Islet precursor cell (in vitro differentiated cells): ENCODE measurements around the gene SH3PXD2A.
A peak's percentile ranks its signal among the peaks of the same experiment; 100 is the strongest.

Experiments used
- DNase-seq: peaks from one replicate; pipeline ENCODE4 v3.0.0-alpha.2; 2018

Gene SH3PXD2A

GRCh38 chr10:103698266-103698665 is 157.1 kb downstream of the SH3PXD2A start:
- no peak for DNase-seq

GRCh38 chr10:103697787-103698186 is 157.6 kb downstream of the SH3PXD2A start:
- DNase-seq, result no peak

GRCh38 chr10:103696411-103697145 is 158.8 kb downstream of the SH3PXD2A start:
- peak; percentile 95 for DNase-seq

- no peak for DNase-seq
Measured at GRCh38 chr10:103696094-103696410, 159.3 kb downstream of the SH3PXD2A start.

GRCh38 chr10:103695584-103696005 is 159.8 kb downstream of the SH3PXD2A start:
- no peak for DNase-seq

GRCh38 chr10:103693812-103694205 is 161.6 kb downstream of the SH3PXD2A start:
- DNase-seq, result no peak

GRCh38 chr10:103692952-103693811 is 162.2 kb downstream of the SH3PXD2A start:
- DNase-seq, result no peak

- no peak for DNase-seq
Measured at GRCh38 chr10:103692436-103692951, 162.9 kb downstream of the SH3PXD2A start.

GRCh38 chr10:103691723-103692435 is 163.5 kb downstream of the SH3PXD2A start:
- DNase-seq, result no peak

GRCh38 chr10:103691267-103691666 is 164.1 kb downstream of the SH3PXD2A start:
- no peak for DNase-seq

- DNase-seq, result no peak
Measured at GRCh38 chr10:103690281-103690680, 165.1 kb downstream of the SH3PXD2A start.

GRCh38 chr10:103688491-103688890 is 166.9 kb downstream of the SH3PXD2A start:
- DNase-seq, result no peak

GRCh38 chr10:103687718-103688117 is 167.7 kb downstream of the SH3PXD2A start:
- no peak for DNase-seq

- DNase-seq, result no peak
Measured at GRCh38 chr10:103687172-103687571, 168.2 kb downstream of the SH3PXD2A start.

- DNase-seq, result peak; percentile 77
Measured at GRCh38 chr10:103685880-103686669, 169.3 kb downstream of the SH3PXD2A start.

- no peak for DNase-seq
Measured at GRCh38 chr10:103683851-103684250, 171.5 kb downstream of the SH3PXD2A start.

GRCh38 chr10:103682631-103683030 is 172.7 kb downstream of the SH3PXD2A start:
- DNase-seq, result no peak

GRCh38 chr10:103681617-103682399 is 173.6 kb downstream of the SH3PXD2A start:
- DNase-seq, result no peak

- DNase-seq, result no peak
Measured at GRCh38 chr10:103680869-103681236, 174.5 kb downstream of the SH3PXD2A start.

- DNase-seq, result peak; percentile 72
Measured at GRCh38 chr10:103679096-103679790, 176.1 kb downstream of the SH3PXD2A start.

- DNase-seq, result peak; percentile 62
Measured at GRCh38 chr10:103678178-103678526, 177.2 kb downstream of the SH3PXD2A start.
